ENCODE measurements around the gene BCL2A1.
"Not testable (repeated sequence)": the region's sequence is repeated elsewhere in the genome, so short reads cannot be mapped to it uniquely, and the experiment has no call there.

Gene BCL2A1

DNA sequence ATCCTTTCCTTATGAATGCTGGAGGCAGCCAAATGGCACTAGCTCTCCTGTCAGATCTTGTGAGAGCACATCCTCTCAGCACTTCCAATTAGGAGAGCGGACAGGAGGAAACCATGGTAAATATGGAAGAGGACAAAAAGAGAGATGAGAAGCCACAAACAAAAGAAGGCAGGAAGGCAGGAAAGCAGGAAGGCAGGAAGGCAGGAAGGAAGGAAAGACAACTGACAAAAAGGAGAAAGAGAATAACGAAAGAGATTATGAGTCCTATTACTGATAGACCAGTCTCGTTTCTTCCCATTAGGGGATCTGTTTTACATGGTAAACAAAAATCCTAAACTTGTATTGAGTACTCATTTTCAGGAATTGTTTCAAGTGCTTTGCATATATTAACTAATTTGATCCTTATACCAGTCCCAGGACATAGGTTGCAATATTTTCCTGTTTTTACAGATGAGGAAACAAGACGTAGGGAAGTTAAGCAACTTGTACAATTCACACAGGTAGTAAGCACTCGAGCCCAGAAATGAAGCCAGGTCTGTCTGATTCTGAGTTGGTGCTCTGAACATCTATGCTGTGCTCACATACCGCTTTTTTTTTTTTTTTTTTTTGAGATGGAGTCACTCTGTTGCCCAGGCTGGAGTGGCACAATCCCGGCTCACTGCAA lies 4.2 kb downstream of the BCL2A1 start:
- Histone ChIP-seq H3K4me3 (no peak overlapping the region), H3K27ac (no peak overlapping the region)
- TF ChIP-seq, protein P1, sequence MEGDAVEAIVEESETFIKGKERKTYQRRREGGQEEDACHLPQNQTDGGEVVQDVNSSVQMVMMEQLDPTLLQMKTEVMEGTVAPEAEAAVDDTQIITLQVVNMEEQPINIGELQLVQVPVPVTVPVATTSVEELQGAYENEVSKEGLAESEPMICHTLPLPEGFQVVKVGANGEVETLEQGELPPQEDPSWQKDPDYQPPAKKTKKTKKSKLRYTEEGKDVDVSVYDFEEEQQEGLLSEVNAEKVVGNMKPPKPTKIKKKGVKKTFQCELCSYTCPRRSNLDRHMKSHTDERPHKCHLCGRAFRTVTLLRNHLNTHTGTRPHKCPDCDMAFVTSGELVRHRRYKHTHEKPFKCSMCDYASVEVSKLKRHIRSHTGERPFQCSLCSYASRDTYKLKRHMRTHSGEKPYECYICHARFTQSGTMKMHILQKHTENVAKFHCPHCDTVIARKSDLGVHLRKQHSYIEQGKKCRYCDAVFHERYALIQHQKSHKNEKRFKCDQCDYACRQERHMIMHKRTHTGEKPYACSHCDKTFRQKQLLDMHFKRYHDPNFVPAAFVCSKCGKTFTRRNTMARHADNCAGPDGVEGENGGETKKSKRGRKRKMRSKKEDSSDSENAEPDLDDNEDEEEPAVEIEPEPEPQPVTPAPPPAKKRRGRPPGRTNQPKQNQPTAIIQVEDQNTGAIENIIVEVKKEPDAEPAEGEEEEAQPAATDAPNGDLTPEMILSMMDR (IDR thresholded peaks at IDR 0.05): no peak
- DNase-seq (ENCODE audit: low spot score): no peak

DNA sequence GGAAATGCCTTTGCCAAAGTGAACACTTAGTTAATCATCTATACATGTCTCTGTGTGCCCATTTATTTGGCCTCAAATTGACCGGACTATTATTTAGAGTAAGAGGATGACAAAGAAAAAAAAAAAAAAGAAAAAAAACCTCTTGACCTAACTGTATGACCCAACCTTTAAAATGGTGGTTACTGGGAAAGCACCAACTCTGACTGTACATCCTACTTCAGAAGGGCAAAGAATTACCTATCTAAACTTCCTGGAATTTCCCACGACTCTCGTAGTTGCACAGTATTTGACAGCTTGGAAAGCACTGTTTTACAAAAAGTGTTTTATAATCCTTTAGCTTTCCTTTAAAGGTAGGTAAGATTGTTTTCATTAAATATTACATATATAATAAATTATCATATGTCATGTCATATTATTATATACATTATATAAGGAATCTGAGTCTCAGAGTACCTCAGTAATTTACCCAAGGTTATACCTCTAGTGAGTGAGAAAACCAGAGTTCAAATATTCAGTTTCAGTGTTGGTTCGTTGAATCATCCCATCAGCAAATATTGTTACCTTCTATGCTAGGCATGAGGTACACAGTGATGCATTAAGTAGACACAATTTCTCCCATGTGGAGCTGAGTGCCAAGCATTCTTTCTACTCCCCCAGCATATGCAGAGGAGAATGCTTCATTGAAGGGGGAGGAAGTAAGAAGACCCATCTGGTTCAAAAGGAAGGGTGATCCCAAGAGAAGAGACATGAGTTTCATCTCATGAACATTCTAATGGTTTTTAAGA lies 5.0 kb downstream of the BCL2A1 start:
- Histone ChIP-seq H3K27ac (no peak overlapping the region), H3K4me3 (no peak overlapping the region)
- TF ChIP-seq, protein P1 (IDR thresholded peaks at IDR 0.05): no peak
- no peak for DNase-seq (ENCODE audit: low spot score)

DNA sequence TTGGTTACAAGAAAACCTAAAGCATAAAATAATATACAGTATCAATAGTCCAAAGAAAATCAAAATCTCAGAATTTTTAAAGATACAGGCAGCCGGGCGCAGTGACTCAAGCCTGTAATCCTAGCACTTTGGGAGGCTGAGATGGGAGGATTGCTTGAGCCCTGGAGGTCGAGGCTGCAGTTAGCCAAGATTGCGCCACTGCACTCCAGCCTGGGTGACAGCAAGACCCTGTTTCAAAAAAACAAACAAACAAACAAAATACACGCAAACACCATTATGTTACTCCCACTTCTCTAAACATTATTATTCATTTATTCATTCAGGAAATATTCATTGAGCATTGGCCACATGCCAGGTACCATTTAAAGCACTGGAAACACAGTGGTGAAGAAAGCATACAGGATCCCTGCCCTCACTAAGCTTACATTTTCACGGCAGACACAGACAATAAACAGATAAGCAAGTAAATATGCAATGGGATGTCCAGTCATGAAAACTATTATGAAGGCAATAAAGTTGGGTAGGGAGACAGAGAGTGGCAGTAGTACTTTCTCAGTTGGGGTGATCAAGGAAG lies 6.7 kb downstream of the BCL2A1 start:
- Histone ChIP-seq H3K4me3 (no peak overlapping the region), H3K27ac (no peak overlapping the region)
- DNase-seq (ENCODE audit: low spot score): no peak
- TF ChIP-seq, protein P1 (IDR thresholded peaks at IDR 0.05): no peak

DNA sequence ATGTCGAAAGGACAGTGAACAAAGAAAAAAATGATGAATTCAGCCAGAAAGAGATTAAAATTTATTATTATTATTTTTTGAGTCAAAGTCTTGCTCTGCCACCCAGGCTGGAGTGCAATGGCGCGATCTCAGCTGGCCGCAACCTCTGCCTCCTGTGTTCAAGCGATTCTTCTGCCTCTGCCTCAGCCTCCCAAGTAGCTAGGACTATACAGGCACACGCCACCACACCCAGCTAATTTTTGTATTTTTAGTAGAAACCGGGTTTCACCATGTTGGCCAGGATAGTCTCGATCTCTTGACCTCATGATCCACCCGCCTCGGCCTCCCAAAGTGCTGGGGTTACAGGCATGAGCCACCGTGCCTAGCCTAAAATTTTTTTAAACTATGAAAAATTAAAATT lies 8.1 kb downstream of the BCL2A1 start:
- DNase-seq (ENCODE audit: low spot score); H3K27ac ChIP-seq: not testable (repeated sequence)

DNA sequence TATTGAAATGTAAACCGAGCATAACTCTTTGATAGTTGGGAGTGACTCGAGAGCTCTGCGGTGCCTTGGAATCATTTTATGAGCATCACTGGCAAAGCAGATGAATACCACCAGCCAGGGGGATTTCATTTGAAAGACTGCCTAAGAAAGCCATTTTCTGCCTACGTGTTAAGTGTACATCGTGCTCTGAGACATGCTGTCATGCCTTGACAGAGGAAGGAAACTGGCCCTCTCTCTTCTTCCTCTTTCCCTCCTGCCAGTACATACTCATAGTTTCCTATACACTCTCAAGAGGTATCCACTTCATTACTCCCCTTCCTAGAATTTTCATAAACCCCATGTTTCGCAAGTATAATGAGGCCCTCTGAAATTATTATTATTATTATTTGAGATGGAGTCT lies 8.8 kb downstream of the BCL2A1 start:
- Histone ChIP-seq H3K27ac (no peak overlapping the region), H3K4me3 (no peak overlapping the region)
- TF ChIP-seq, protein P1 (IDR thresholded peaks at IDR 0.05): no peak
- no peak for DNase-seq (ENCODE audit: low spot score)

More for the DNA sequence above, 8.1 kb downstream of the BCL2A1 start:
- not testable (repeated sequence) for H3K4me3 ChIP-seq

DNA sequence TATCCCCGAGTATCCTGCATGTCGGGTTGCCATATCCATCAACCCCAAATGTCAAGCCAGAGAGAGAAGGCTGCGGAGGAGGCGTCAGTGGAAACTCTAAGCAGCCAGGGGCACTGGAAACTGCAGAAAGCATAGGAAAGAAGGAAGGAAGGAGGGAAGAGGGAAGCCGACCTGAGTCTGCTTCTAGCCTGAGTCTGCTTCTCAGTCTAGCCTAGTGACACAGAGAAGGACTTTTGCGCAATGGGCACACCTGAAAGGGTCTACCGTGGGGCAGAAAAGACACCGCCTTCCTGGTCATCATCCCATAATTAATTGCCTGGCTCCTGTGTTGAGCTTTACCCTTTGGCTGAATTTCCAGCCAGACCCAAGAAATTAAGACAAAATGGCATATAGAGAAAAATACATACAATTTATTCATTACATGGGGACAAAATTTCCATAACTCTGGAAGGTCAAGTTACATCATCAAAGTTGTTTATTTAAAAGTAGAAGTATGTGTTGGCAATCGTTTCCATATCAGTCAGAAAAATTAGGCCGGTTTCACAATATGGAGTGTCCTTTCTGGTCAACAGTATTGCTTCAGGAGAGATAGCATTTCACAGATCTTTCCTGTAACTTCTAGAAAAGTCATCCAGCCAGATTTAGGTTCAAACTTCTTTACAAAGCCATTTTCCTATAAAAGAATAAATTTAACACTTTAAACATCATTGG lies 10.3 kb downstream of the BCL2A1 start:
- DNase-seq (ENCODE audit: low spot score): no peak
- H3K27ac ChIP-seq: no peak overlapping the region
- H3K4me3 ChIP-seq: no peak overlapping the region
- TF ChIP-seq, protein P1 (IDR thresholded peaks at IDR 0.05): no peak

DNA sequence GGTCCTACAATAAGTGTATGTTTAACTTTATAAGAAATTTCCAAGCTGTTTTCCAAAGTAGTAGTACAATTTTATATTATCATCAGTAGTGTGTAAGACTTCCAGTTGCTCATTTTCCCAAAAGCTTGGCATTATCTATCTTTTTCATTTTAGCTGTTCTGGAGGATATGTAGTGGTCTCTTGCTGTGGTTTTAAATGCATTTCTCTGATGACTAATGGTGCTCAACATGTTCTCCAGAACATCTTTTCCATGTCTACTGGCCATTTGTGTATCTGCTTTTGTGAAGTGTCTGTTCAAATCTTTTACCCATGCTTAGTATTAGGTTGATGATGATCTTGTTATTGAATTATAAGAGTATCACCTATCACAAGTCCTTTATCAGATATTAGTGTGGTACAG lies 13.3 kb downstream of the BCL2A1 start:
- Histone ChIP-seq H3K27ac (no peak overlapping the region), H3K4me3 (no peak overlapping the region)
- DNase-seq (ENCODE audit: low spot score): no peak
- TF ChIP-seq, protein P1 (IDR thresholded peaks at IDR 0.05): no peak
